Activated effector memory CD4-positive, alpha-beta T cell treated with Interleukin-2 at 50 U/mL for 16 hours (primary cell): ENCODE data around the gene SYT15.
"Not testable (repeated sequence)": the region's sequence is repeated elsewhere in the genome, so short reads cannot be mapped to it uniquely, and the experiment has no call there.

Source experiments
- DNase-seq: peaks from one replicate; pipeline ENCODE4 v3.0.0-alpha.2; 2020

Gene SYT15

DNA sequence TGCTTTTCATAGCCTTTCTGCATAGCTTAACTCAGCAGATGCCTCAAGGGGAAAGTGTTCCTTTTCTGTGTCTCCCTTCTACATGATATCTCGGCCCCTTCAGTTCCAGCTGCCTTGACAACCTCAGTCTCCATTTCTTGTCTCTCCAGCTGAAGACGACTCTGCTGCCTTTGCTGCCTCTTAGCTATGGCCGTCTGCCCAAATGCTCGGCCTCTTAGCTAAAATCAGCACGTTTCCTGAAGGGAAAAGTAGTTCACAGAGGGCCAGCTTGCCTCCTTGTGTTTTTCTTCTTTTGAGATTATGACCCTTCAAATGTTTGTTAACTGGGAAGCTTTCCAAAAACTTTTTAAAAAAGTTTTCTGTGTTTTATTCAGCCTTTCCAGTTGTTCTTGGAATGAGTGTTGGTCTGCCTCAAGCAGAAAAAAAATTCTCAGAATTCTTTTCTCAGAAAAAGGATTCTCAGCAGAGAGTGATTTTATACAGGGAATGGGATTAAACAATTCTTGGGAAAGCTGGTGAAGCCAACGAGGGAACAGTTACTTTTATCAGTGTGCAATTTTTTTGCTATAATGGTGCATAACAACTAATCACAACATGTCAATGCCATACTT is 15.6 kb downstream of the SYT15 start:
- not testable (repeated sequence) for DNase-seq

DNA sequence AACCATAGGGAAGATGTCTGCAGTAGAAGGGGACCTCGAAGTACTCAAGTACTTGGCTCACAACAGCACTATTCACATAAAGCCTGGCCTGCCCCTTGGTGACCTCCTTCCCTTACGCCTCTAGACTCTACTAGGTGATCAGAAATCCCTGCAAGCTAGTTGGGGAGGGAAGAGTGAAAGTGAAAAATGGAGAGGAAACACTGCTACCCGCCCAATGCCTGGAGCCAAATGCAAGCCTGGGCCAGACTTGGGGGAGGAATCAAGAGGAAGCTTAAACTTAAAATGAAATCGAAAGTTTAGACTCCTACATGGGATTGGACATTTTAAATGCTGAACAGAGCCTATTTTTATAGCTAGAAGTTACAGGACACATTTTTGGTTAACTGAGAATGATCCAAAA is 17.6 kb downstream of the SYT15 start:
- DNase-seq, result not testable (repeated sequence)

DNA sequence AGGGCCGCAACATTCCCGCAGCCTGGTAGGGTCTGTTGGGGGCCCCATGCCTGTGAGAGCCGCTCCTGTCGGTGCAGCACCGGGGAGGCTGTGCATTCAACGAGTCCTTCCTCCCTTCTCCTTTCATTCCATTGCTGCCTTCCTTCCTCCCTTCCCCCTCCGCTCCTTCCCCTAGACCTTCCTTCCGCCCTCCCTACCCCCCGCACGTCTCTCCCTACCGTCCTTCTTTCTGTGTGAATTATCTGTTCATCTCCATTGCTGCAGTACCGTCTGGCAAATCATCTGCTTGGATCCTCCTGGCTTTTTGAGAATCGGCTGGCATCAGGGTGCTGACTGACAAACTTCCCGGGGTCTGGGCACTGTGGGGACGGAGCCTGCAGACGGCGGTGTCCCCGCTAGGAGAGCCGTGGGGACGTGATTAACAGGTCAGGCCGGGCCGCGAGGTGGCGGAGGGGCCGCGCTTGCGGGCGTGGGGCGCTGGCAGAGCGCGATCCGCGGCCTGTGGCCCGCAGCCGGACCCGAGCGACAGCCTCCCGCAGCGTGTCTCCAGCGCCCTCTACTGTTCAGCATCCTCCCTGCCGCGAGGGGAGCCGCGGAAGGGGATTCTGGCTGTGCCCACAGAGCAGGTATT is 18.8 kb downstream of the SYT15 start:
- peak; percentile 15 for DNase-seq

DNA sequence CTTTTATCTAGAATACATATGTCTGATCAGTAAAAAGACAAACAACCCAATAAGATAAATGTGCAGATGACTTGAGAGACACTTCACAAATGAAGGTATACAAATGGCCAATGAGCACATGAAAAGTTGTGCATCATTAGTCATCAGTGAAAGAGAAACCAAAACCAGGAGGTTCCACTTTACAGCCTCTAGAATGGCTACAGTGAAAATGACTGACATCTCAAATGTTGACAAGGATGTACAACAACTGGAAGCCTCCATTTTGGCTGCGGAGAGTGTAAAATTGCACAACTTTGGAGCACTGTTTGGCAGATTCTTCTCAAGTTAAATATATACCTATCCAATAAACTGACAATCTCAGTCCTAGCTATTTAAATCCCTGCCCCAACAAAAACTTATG is 21.6 kb downstream of the SYT15 start:
- DNase-seq, result not testable (repeated sequence)

DNA sequence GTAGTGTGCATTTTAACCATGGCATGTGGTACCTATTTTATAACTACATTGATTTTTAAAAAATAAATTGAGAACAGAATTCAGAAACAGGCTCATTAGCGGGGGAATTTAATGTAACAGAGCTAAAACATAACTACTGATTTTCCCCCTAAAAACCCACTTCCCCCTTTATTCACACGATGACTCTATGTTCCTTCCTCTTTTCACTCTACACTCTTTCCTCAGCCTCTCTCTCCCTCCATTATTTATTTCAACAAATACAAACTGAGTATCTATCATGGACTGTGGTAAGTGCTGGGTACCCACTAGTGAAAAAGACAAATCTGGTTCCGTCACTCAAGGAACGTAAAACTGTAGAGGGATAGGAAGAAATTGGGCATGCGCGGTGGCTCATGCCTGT is 36.6 kb downstream of the SYT15 start:
- DNase-seq, result not testable (repeated sequence)

DNA sequence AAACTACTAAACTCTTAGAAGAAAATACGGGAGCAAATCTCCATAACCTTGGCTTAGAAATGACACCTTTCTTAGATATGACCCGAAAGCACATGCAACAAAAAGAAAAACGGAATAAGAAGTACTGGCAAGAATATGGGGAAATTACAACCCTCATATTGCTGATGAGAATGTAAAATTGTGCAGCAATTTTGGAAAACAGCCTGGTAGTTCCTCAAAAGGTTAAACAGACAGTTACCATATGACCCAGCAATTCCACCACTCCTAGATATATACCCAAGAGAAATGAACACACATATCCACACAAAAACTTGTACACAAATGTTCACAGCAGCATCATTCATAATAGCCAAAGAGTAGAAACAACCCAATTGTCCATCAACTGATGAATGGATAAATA is 37.3 kb downstream of the SYT15 start:
- DNase-seq, result not testable (repeated sequence)

DNA sequence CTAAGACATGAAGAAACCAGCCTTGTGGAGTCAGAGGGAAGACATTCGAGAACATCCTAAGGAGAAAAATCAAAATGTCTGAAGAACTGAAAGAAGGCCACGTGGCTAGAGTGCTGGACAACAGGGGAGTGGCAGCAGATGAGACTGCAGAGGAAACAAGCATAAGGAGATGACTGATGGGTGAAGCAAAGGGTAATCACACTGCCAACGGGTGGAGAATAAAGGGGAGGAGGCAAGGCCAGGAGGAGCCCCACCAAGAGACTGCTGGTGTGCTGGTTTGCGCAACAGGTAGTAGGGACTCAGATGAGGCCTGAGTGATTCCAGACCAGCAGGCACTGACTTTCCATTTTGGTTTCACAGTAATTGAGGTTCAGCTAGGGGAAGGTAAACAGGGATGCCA is 38.2 kb downstream of the SYT15 start:
- DNase-seq, result not testable (repeated sequence)

DNA sequence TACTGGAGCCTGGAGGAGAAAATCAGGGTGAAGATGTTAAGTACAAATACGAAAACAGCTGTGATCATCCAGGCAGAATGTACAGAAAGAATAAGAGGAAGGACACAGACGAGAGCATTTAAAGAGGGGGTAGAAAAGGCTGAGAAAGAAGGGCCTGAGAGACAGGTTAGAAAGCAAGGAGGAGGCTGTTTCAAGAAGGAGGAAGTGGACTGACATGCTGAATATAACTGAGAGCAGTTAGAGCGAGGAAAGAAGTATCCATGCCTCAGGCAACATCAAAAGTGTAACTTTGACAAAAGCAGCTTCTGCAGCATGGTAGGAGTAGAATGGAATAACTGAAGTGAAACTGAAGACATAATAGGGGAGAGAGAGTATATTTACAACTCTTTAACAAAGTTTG is 39.0 kb downstream of the SYT15 start:
- DNase-seq, result not testable (repeated sequence)

DNA sequence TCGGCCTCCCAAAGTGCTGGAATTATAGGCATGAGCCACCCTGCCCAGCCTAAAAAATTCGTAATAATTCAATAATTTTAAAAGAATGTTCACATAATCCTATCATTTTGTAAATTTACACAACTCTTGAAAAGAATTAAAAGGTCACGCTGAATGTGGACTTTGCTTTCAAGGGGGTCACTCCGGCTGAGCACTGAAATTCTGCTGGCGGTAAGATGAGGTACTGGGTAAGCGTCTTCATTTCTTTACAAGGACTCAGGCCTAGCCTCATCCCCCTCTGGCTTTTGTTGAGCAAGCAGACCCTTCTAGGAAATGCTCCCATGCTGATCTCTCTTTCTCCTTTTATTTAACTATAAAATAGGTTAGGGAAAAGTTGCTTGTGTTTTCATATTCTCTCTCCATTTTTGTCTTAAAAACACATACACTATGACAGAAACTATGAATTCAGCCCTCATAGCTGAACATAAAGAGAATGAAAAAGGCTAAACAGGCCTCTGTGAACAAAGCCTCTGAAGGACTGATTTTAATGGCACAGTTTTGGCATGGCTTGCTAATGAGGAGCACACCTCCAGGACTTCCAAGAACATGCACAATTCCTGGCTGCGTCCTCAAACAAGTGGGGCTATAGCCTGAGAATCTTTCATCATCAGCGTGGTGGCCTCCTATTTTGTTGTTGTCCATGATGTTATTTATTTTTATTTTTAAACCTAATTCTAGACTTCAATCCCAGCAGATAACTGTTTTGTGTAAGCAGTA is 45.1 kb downstream of the SYT15 start:
- not testable (repeated sequence) for DNase-seq

DNA sequence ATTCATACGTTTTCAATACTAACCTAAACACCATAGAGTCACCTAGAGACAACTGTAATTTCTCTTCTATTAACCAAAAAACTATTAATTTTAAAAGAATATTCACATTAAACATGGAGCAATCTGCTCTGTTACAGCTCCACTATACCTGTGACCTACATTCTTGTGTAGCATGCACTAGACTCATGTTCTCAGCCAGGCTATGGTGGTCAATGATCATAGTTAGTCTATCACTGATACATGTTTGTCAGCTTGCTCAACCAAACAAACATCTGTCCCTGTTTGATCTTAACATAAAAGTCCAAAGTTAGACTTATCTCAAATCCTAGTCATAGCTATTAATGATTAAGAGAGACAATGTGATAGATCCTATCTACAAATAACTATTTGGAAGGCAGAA is 50.9 kb downstream of the SYT15 start:
- not testable (repeated sequence) for DNase-seq

DNA sequence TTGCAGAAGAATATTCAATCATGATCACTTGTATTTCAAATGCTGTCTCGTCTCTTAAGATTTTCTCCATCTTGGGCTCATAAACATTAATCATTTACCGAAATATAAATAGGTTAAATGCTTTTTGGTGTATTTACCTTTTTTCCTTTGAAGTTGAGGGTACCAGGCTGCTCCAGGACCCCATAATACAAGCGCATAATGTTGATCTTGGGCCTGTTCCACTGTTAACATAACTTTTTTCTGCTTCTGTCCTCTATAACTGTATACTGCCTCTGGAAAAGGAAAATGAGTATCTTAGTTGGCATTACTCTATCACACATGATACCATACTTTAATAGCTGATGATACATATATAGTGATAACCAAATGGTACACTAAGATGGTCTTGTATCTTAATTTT is 51.9 kb downstream of the SYT15 start:
- DNase-seq, result not testable (repeated sequence)

DNA sequence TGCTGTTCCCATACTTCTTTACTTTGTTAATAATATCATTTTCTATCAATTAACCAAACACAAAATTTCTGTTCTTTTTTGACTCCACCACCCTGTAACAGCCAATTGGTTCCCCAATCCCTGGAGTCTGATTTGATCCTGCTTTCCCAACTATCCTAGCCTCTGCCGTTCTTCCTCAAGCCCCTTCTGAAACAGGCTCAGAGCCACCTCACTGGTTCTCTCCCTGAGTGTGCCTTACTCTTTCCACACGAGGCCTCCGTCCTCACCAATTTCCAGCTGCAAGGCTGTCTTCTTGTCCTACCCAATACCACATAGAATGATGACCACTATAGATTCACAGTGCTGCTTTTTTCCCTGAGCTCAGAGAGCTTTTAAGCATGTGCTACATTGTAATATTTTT is 52.8 kb downstream of the SYT15 start:
- not testable (repeated sequence) for DNase-seq

DNA sequence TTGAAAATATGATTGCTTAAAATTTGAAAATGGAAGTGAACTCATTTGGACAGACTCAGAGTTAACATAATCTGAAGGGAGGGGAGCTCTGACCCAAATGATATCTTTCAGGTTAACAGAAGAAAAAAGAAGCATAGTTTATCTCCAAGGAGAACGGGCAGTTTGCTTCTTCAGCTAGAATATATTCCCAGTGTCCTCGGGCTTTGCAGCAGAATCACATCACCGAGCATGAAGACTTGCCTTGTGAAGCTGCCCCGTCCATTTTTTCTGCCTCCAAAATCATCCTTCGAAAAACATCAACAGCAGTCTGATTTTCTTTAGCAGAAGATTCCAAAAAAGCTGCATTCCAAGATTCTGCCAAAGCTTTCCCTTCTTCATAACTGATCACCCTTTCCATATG is 55.8 kb downstream of the SYT15 start:
- DNase-seq, result not testable (repeated sequence)

DNA sequence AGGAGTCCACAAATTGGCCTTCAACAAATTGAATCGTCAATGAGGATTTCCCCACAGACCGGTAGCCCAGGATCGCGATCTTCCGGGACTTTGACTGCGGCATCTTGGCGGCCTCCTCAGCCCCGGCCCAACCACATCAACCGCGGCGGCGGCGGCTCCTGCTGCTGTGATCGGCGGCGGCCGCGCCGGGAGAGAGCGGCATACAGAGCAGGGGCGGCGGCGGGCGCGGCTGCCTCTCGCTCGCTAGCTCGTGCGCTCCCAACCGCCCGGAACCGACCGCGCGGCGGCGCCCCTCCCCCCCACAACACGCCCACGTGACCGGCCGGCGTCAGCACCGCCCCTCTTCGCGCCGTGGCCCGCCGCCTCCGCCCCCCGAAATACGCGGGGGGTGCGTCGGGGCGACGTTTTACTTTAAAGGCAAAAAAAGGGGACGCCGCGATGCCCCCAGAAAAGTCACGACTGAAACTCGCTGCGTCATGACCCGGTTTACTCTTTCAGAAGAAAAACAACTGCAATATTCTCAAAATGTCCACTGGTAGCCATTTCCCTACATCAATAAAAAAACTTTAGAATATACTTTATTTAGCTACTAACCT is 56.5 kb downstream of the SYT15 start:
- not testable (repeated sequence) for DNase-seq

DNA sequence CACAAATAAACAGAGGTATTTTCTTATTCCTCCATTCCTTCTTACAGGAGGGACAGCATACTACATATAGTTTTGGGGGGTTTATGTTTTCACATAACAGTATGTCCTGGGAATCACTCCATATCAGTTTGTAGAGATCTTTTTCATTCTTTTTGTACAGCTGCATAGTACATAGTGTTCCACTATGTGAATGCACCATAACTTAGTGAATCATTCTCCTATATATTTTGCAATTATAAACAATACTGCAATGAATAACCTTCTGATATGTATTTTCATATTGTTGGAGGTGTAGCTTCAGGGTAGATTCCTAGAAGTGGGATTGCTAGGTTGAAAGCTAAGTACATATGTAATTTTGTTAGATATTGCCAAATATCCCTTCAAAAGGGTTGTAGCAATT is 61.1 kb downstream of the SYT15 start:
- DNase-seq, result not testable (repeated sequence)
